ENCODE results near the gene SLTM. TPM values are rescaled to one million over a fixed set of nuclear protein-coding genes. Genes with fewer than 3 reads are reported as not detected.
"Not testable (repeated sequence)": the region's sequence is repeated elsewhere in the genome, so short reads cannot be mapped to it uniquely, and the experiment has no call there.

The SLTM gene
- polyA plus RNA-seq, 1 of the 3 experiments (the other 2 are of a cell fraction), result 54.3 TPM

DNA sequence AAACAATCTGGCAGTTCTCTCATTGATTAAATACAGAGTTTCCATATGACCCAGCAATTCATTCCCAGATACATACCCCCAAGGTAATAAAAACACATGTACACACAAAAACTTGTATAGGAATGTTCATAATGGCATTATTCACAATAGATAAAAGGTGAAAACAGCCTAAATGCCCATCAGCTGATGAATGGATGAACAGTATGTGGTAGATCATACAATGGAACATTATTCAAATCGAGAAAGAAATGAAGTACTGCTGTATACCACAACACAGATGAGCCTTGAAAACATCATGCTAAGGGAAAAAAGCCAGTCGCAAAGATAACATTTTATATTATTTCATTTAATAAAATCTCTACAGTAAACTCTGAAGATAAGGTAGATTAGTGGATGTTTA is 71.2 kb downstream of the SLTM start:
- POLR2A ChIA-PET, result no interaction called here

GRCh38 chr15:58856621-58857020 is 76.9 kb downstream of the SLTM start:
- CTCF ChIA-PET, POLR2A ChIA-PET: not testable (repeated sequence)

More for the DNA sequence above, 71.2 kb downstream of the SLTM start:
- no peak overlapping the region for H2AFZ ChIP-seq (ENCODE audit: low read depth)
- no peaks in the 10 kb centered on the region for H3K9me3 ChIP-seq
- no peaks in the 10 kb centered on the region for H3F3A ChIP-seq (replicated peaks; ENCODE audit: insufficient read depth)
- H3K4me1 ChIP-seq (ENCODE audit: control insufficient read depth in 1 of 2, insufficient read depth in 2 of 2, low read depth in 1 of 2, low read length in 1 of 2), result peaks cover 0 to 2% of the 10 kb centered on the region in 2 experiments; a peak in 1 of 4 replicates
- no peak overlapping the region for H3K27ac ChIP-seq (ENCODE audit: low read depth in 2 of 2, low read length in 1 of 2)
- H4K20me1 ChIP-seq (ENCODE audit: insufficient read depth), result no peaks in the 10 kb centered on the region
- no peak overlapping the region for H3K4me3 ChIP-seq (ENCODE audit: low read depth in 2 of 2, low read length in 1 of 2)
- DNase-seq, result peak; percentile 33
- TF ChIP-seq RCOR1 (IDR thresholded peaks at IDR 0.05; ENCODE audit: low read length), result peak; percentile 45; the same call in 1 of the 2 replicates
- TF ChIP-seq, protein P1, sequence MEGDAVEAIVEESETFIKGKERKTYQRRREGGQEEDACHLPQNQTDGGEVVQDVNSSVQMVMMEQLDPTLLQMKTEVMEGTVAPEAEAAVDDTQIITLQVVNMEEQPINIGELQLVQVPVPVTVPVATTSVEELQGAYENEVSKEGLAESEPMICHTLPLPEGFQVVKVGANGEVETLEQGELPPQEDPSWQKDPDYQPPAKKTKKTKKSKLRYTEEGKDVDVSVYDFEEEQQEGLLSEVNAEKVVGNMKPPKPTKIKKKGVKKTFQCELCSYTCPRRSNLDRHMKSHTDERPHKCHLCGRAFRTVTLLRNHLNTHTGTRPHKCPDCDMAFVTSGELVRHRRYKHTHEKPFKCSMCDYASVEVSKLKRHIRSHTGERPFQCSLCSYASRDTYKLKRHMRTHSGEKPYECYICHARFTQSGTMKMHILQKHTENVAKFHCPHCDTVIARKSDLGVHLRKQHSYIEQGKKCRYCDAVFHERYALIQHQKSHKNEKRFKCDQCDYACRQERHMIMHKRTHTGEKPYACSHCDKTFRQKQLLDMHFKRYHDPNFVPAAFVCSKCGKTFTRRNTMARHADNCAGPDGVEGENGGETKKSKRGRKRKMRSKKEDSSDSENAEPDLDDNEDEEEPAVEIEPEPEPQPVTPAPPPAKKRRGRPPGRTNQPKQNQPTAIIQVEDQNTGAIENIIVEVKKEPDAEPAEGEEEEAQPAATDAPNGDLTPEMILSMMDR (IDR thresholded peaks at IDR 0.05), result no peak
- TF ChIP-seq GATA2 (CRISPR knock-in tag; IDR thresholded peaks at IDR 0.05), result peak; percentile 41; the same call in 1 of the 2 replicates
- 52% methylated on average over 2 of the region's 2 CpGs for WGBS (ENCODE audit: low lambda C conversion rate)
- H3K79me2 ChIP-seq (ENCODE audit: insufficient read depth), result no peaks in the 10 kb centered on the region
- no peak overlapping the region for H3K4me2 ChIP-seq
- no peaks in the 10 kb centered on the region for H3K36me3 ChIP-seq (replicated peaks in 1 of 2; ENCODE audit: control insufficient read depth in 1 of 2, insufficient read depth in 2 of 2, low read length in 1 of 2)
- H3K9me2 ChIP-seq, result no peaks in the 10 kb centered on the region
- no peaks in the 10 kb centered on the region for H3K27me3 ChIP-seq (ENCODE audit: insufficient read depth)
- CTCF ChIA-PET, result interaction anchor here (1.2 kb wide), 1 partner anchor 11 kb away, joined by 3 read pairs; no protein-coding TSS in a partner anchor
- H3K9ac ChIP-seq, result no peak overlapping the region

GRCh38 chr15:58856086-58856485 is 77.4 kb downstream of the SLTM start:
- TF ChIP-seq, protein P2, sequence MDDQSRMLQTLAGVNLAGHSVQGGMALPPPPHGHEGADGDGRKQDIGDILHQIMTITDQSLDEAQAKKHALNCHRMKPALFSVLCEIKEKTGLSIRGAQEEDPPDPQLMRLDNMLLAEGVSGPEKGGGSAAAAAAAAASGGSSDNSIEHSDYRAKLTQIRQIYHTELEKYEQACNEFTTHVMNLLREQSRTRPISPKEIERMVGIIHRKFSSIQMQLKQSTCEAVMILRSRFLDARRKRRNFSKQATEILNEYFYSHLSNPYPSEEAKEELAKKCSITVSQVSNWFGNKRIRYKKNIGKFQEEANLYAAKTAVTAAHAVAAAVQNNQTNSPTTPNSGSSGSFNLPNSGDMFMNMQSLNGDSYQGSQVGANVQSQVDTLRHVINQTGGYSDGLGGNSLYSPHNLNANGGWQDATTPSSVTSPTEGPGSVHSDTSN (IDR thresholded peaks at IDR 0.05), result peak; percentile 59
- no peak for TF ChIP-seq RCOR1 (IDR thresholded peaks at IDR 0.05; ENCODE audit: low read length)
- TF ChIP-seq TCF12 (IDR thresholded peaks at IDR 0.05), result peak; percentile 82
- TF ChIP-seq MEF2A (IDR thresholded peaks at IDR 0.05; ENCODE audit: borderline replicate concordance, low read depth), result peak; percentile 61
- TF ChIP-seq RXRA (IDR thresholded peaks at IDR 0.05; ENCODE audit: borderline replicate concordance, low read depth), result no peak
- Histone ChIP-seq H3K9ac (no peak overlapping the region), H3K36me3 (replicated peaks in 1 of 2; ENCODE audit: control insufficient read depth in 1 of 2, insufficient read depth in 2 of 2, low read length in 1 of 2) (peaks cover 0 to 3% of the 10 kb centered on the region in 2 experiments), H3K4me1 (ENCODE audit: control insufficient read depth in 1 of 2, insufficient read depth in 2 of 2, low read depth in 1 of 2, low read length in 1 of 2) (0 out of 4 replicates have a peak, but pooled peaks cover 0 to 11% of the 10 kb centered on the region in 2 experiments), H3K27me3 (ENCODE audit: insufficient read depth) (no peaks in the 10 kb centered on the region), H2AFZ (ENCODE audit: low read depth) (no peak overlapping the region), H3K27ac (ENCODE audit: low read depth in 2 of 2, low read length in 1 of 2) (peak overlapping the region in 1 of 2 experiments; percentile 9; a peak in 1 of 4 replicates), H3K9me3 (no peaks in the 10 kb centered on the region), H3K4me2 (no peak overlapping the region), H3K79me2 (ENCODE audit: insufficient read depth) (no peaks in the 10 kb centered on the region), H3K9me2 (no peaks in the 10 kb centered on the region), H3K4me3 (ENCODE audit: low read depth in 2 of 2, low read length in 1 of 2) (no peak overlapping the region), H3F3A (replicated peaks; ENCODE audit: insufficient read depth) (peaks cover 7% of the 10 kb centered on the region), H4K20me1 (ENCODE audit: insufficient read depth) (no peaks in the 10 kb centered on the region)
- ChIA-PET POLR2A (no interaction called here), CTCF (no interaction called here)
- no peak for DNase-seq

More at GRCh38 chr15:58856621-58857020, 76.9 kb downstream of the SLTM start:
- H3K9ac ChIP-seq; H2AFZ ChIP-seq (ENCODE audit: low read depth); H3K4me3 ChIP-seq (ENCODE audit: low read depth in 2 of 2, low read length in 1 of 2); H3K79me2 ChIP-seq (ENCODE audit: insufficient read depth); H3K9me2 ChIP-seq; DNase-seq; H3K9me3 ChIP-seq; H3F3A ChIP-seq (replicated peaks; ENCODE audit: insufficient read depth); H3K4me2 ChIP-seq; H3K27me3 ChIP-seq (ENCODE audit: insufficient read depth); H3K36me3 ChIP-seq (replicated peaks in 1 of 2; ENCODE audit: control insufficient read depth in 1 of 2, insufficient read depth in 2 of 2, low read length in 1 of 2); H4K20me1 ChIP-seq (ENCODE audit: insufficient read depth): not testable (repeated sequence)
- 68% methylated on average over 1 of the region's 1 CpG for WGBS (ENCODE audit: low lambda C conversion rate)
- Histone ChIP-seq H3K27ac (ENCODE audit: low read depth in 2 of 2, low read length in 1 of 2) (peak overlapping the region in 1 of 2 experiments; percentile 9; a peak in 1 of 4 replicates), H3K4me1 (ENCODE audit: control insufficient read depth in 1 of 2, insufficient read depth in 2 of 2, low read depth in 1 of 2, low read length in 1 of 2) (0 out of 4 replicates have a peak, but pooled peaks cover 0 to 11% of the 10 kb centered on the region in 2 experiments)
